Stimulated activated CD8-positive, alpha-beta memory T cell treated with anti-CD3 and anti-CD28 coated beads, Interleukin-15, amount 100 ng/mL, for 4 hours (primary cell): ENCODE measurements around the gene FER.
"Not testable (repeated sequence)": the region's sequence is repeated elsewhere in the genome, so short reads cannot be mapped to it uniquely, and the experiment has no call there.

Experiments
- DNase-seq, 2 donors: peaks; one replicate each; pipeline ENCODE4 v3.0.0-alpha.2; 2020; ENCODE audit warnings: low read depth in 2 of 2

The FER gene

GRCh38 chr5:108798513-108799265, 51.0 kb downstream of the FER start:
- DNase-seq = no peak

GRCh38 chr5:108801301-108801700, 53.6 kb downstream of the FER start:
- DNase-seq = no peak

GRCh38 chr5:108801776-108802175, 54.1 kb downstream of the FER start:
- DNase-seq = no peak

GRCh38 chr5:108810717-108811116, 63.0 kb downstream of the FER start:
- no peak for DNase-seq

GRCh38 chr5:108813673-108814072, 66.0 kb downstream of the FER start:
- DNase-seq = no peak

- no peak for DNase-seq
These were observed 66.9 kb downstream of the FER start for GRCh38 chr5:108814551-108814950.

GRCh38 chr5:108818613-108819272, 71.0 kb downstream of the FER start:
- DNase-seq = no peak

GRCh38 chr5:108820983-108821382, 73.3 kb downstream of the FER start:
- DNase-seq = no peak

- DNase-seq = no peak
These were observed 74.7 kb downstream of the FER start for GRCh38 chr5:108822211-108822947.

- DNase-seq = no peak
These were observed 79.4 kb downstream of the FER start for GRCh38 chr5:108827131-108827530.

GRCh38 chr5:108830705-108831276, 83.1 kb downstream of the FER start:
- DNase-seq = no peak

- no peak for DNase-seq
These were observed 88.8 kb downstream of the FER start for GRCh38 chr5:108836492-108836891.

GRCh38 chr5:108842260-108842941, 94.7 kb downstream of the FER start:
- DNase-seq = not testable (repeated sequence)

- DNase-seq = not testable (repeated sequence)
These were observed 103.4 kb downstream of the FER start for GRCh38 chr5:108851129-108851528.

GRCh38 chr5:108857905-108858304, 110.2 kb downstream of the FER start:
- DNase-seq = no peak

GRCh38 chr5:108858959-108859358, 111.3 kb downstream of the FER start:
- DNase-seq = no peak

- no peak for DNase-seq
These were observed 114.5 kb downstream of the FER start for GRCh38 chr5:108862211-108862610.

- not testable (repeated sequence) for DNase-seq
These were observed 118.4 kb downstream of the FER start for GRCh38 chr5:108866097-108866496.

GRCh38 chr5:108867656-108868055, 120.0 kb downstream of the FER start:
- DNase-seq = no peak

- DNase-seq = no peak
These were observed 121.4 kb downstream of the FER start for GRCh38 chr5:108869066-108869465.

- DNase-seq = no peak
These were observed 128.8 kb downstream of the FER start for GRCh38 chr5:108876451-108876850.

- DNase-seq = no peak
These were observed 131.1 kb downstream of the FER start for GRCh38 chr5:108878756-108879155.
